Measurements from ENCODE around the gene SEMA5A. TPM values are rescaled to one million over a fixed set of nuclear protein-coding genes. Genes with fewer than 3 reads are reported as not detected.

Gene SEMA5A
- total and polyA plus RNA-seq, 2 of the 8 experiments (the other 6 are each of a cell fraction or from before 2014, with no cell fraction given) = 5.3 to 8.9 TPM

DNA sequence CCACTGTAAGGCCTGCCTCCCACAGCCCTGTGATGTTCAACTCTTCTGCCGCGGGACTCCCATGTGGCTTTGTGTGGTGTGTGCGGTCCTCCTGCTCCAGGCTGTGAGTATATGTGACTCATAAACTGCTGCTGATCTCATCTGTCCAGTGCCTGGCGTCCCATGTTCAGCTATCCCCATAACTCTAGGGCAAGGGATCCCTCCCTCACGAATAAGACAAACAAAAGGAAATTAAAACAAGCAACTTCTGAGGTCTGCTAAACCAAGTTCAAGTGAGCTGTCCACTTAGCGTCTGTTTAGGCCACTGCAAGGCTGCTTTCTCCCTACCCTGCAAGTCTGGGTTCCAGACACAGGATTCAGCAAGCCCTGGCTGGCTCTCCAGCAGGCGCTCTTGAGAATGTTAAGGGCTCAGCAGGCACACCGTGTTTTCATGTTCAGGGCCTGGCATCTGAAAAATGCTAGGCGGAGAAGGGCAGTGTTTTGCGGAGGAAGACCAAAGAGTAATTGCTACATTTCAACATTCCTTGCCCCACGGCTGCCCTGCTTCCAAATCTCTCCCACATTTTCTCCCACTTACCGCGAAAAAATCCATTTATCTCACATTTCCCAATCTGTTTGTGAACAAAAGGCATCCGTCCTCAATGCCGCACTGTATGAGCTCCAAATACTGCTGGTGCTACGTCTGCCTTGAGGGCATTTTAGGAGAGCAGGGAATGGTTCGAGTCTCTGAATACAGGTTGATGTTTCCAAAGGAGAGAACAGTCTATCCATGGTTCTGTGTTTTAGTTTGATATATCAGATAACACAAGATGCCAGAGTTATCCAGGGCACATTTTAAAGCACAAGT lies 280.2 kb downstream of the SEMA5A start (continued):
- no peak for TF ChIP-seq SP4 (IDR thresholded peaks at IDR 0.05; ENCODE audit: low read length)
- TF ChIP-seq TEAD4 (IDR thresholded peaks at IDR 0.05; ENCODE audit: low read depth, low read length) = peak; percentile 95
- TF ChIP-seq TAF7 (optimal IDR thresholded peaks at IDR 0.05; ENCODE audit: borderline replicate concordance, low read depth, low read length) = no peak
- no peak for TF ChIP-seq CREB1 (IDR thresholded peaks at IDR 0.05)
- no peak for TF ChIP-seq EGR1 (IDR thresholded peaks at IDR 0.05; ENCODE audit: borderline replicate concordance, low read depth, low read length)
- TF ChIP-seq, protein P1, sequence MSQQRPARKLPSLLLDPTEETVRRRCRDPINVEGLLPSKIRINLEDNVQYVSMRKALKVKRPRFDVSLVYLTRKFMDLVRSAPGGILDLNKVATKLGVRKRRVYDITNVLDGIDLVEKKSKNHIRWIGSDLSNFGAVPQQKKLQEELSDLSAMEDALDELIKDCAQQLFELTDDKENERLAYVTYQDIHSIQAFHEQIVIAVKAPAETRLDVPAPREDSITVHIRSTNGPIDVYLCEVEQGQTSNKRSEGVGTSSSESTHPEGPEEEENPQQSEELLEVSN (IDR thresholded peaks at IDR 0.05) = no peak
- TF ChIP-seq JUND (IDR thresholded peaks at IDR 0.05; ENCODE audit: low read length) = no peak
- no peak for TF ChIP-seq KDM4A (IDR thresholded peaks at IDR 0.05; ENCODE audit: low read depth, low read length, severe bottlenecking)
- TF ChIP-seq NRF1 (IDR thresholded peaks at IDR 0.05; ENCODE audit: low read depth, low read length) = no peak
- TF ChIP-seq CBX8 (IDR thresholded peaks at IDR 0.05; ENCODE audit: borderline replicate concordance, low read depth, low read length) = no peak
- TF ChIP-seq TBP (IDR thresholded peaks at IDR 0.05; ENCODE audit: low read depth, low read length) = no peak
- TF ChIP-seq SUZ12 (IDR thresholded peaks at IDR 0.05; ENCODE audit: low read length) = no peak
- TF ChIP-seq CHD2 (IDR thresholded peaks at IDR 0.05; ENCODE audit: low read length) = no peak
- TF ChIP-seq SP1 (IDR thresholded peaks at IDR 0.05; ENCODE audit: low read depth, low read length) = peak; percentile 59; the same call in 1 of the 2 replicates
- TF ChIP-seq EP300 (IDR thresholded peaks at IDR 0.05; ENCODE audit: borderline replicate concordance in 1 of 2, low read depth in 2 of 2, low read length in 2 of 2) = peak in 1 of 2 experiments; percentile 69; a peak in 1 of 3 replicates
- no peak for TF ChIP-seq SAP30 (IDR thresholded peaks at IDR 0.05; ENCODE audit: insufficient read depth, insufficient replicate concordance, low read length)
- TF ChIP-seq GTF2F1 (IDR thresholded peaks at IDR 0.05; ENCODE audit: borderline replicate concordance, low read depth, low read length) = no peak
- no peak for TF ChIP-seq EZH2 (IDR thresholded peaks at IDR 0.05; ENCODE audit: low read depth, low read length, severe bottlenecking)
- TF ChIP-seq POLR2AphosphoS5 (IDR thresholded peaks at IDR 0.05; ENCODE audit: low read depth, low read length) = no peak
- TF ChIP-seq POLR2A (IDR thresholded peaks at IDR 0.05; ENCODE audit: control extremely low read depth in 1 of 2, low read depth in 2 of 2, low read length in 2 of 2) = no peak
- TF ChIP-seq RXRA (IDR thresholded peaks at IDR 0.05; ENCODE audit: insufficient read depth, low read depth, low read length) = no peak
- TF ChIP-seq, protein P2, sequence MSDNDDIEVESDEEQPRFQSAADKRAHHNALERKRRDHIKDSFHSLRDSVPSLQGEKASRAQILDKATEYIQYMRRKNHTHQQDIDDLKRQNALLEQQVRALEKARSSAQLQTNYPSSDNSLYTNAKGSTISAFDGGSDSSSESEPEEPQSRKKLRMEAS (IDR thresholded peaks at IDR 0.05) = no peak
- TF ChIP-seq CHD1 (IDR thresholded peaks at IDR 0.05; ENCODE audit: low read depth, low read length) = no peak
- no peak for TF ChIP-seq SIN3A (conservative IDR thresholded peaks at IDR 0.05 in 1 of 2, IDR thresholded peaks at IDR 0.05 in 1 of 2; ENCODE audit: low read depth in 1 of 2, low read length in 2 of 2)

All from H1 (cell line).